Gastroesophageal sphincter (tissue), 3 donors: ENCODE measurements around the gene CEP152.

ENCODE experiments used
- CTCF ChIP-seq, 4 experiments: fragments of 200-600 bp in 2 of 4; fragments of 450-650 bp in 2 of 4; sonication (generic) in 1 of 4; IDR thresholded peaks; one replicate each; pipeline ENCODE4 v1.5.1; 2017 to 2019; ENCODE audit warnings: antibody characterized with exemption in 4 of 4, mild to moderate bottlenecking in 2 of 4, moderate library complexity in 2 of 4
- POLR2AphosphoS5 ChIP-seq: sonication (generic); formaldehyde crosslinking; IDR thresholded peaks from one replicate; pipeline ENCODE4 v1.6.1; 2017; ENCODE audit warnings: antibody characterized with exemption

DNA sequence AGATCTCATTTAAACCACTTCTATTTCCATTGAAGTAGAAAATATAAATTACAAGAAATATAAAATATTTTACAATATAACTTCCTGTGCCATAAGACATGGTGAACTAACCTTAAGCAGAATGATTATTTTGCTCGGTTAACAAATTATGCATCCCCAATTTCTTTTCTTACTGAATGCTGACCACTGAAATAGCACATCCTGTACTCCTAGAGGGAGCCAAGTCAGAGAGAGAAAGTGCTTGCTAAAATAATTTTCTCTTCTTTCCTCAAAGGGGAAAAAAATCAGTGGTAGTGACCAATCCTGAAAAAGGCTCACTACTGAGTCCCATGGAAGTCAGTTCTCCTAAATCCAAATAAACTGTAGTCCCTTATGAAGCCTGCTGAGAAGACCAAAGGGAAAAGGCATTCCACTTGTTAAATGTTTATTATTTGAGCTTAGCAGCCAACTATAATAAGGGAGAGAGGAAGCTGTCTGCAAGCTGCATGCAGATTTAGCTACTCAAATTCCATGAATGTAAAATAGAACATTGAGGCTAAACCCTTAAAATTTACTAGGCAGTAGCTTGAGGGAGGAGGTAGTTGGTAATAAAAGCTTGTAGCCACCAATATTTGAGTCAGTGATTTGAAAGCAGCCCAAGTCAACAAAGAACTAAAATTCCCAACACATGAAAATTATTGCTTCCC lies 33.1 kb downstream of the CEP152 start:
- TF ChIP-seq CTCF (IDR thresholded peaks at IDR 0.05) (no peak), POLR2AphosphoS5 (no peak)
